Upper lobe of left lung (tissue), 6 donors: ENCODE measurements around the gene MYH2. TPM values are rescaled to one million over a fixed set of nuclear protein-coding genes. Genes with fewer than 3 reads are reported as not detected.

Source experiments
- ATAC-seq, 2 donors: fragments of 200-7000 bp; cut with Tn5 transposase; one replicate each; pipeline ENCODE4 v1.9.1; 2022; ENCODE audit warnings: mild to moderate bottlenecking in 2 of 2, moderate library complexity in 2 of 2; ENCODE audit not compliant: low FRiP score in 2 of 2
- DNase-seq, 2 donors: peaks; one replicate each; pipeline ENCODE4 v3.0.0-alpha.2; 2019 to 2020
- H3K27ac ChIP-seq, 4 donors: fragments of 200-600 bp; sonication (generic); one replicate each; pipeline ENCODE4 v1.5.1; 2016 to 2019
- H3K27me3 ChIP-seq, 4 donors: fragments of 200-600 bp; sonication (generic); one replicate each; pipeline ENCODE4 v1.5.1; 2017 to 2019
- H3K36me3 ChIP-seq, 4 donors: fragments of 200-600 bp; sonication (generic); one replicate each; pipeline ENCODE4 v1.5.1; 2016 to 2019
- H3K4me1 ChIP-seq, 4 donors: fragments of 200-600 bp; sonication (generic); one replicate each; pipeline ENCODE4 v1.5.1; 2018 to 2019
- H3K4me3 ChIP-seq, 4 donors: fragments of 200-600 bp; sonication (generic); one replicate each; pipeline ENCODE4 v1.5.1; 2017 to 2019; ENCODE audit warnings: mild to moderate bottlenecking in 2 of 4, moderate library complexity in 1 of 4
- H3K9me3 ChIP-seq, 4 donors: fragments of 200-600 bp; sonication (generic); one replicate each; pipeline ENCODE4 v1.5.1; 2018 to 2019
- CTCF ChIP-seq, 6 experiments: fragments of 450-650 bp in 4 of 6; fragments of 200-600 bp in 2 of 6; sonication (generic) in 2 of 6; IDR thresholded peaks; one replicate each; pipeline ENCODE4 v1.5.1; 2016 to 2019; ENCODE audit warnings: antibody characterized with exemption in 6 of 6
- EP300 ChIP-seq, 4 donors: sonication (generic); formaldehyde crosslinking; IDR thresholded peaks; one replicate each; pipeline ENCODE4 v1.5.1; 2017; ENCODE audit warnings: antibody characterized with exemption in 4 of 4, control low read depth in 2 of 4
- POLR2A ChIP-seq, 4 donors: fragments of 450-650 bp; IDR thresholded peaks; one replicate each; pipeline ENCODE4 v1.5.1; 2016 to 2017; ENCODE audit warnings: antibody characterized with exemption in 4 of 4, mild to moderate bottlenecking in 2 of 4
- POLR2AphosphoS5 ChIP-seq, 2 donors: sonication (generic); formaldehyde crosslinking; IDR thresholded peaks; one replicate each; pipeline ENCODE4 v1.5.1; 2017; ENCODE audit warnings: antibody characterized with exemption in 2 of 2
- WGBS, 2 donors: methylation state at CpG; one replicate each; pipeline ENCODE4 v1.1.5; 2017 to 2018; 5-methylcytosine and 5-hydroxymethylcytosine counted together
- total RNA-seq, 6 donors: library from RNA; depleted of rRNA in 4 of 6; stranded (reverse); fragments of >200 nt in 4 of 6; gene quantifications; one replicate each; pipeline versions ENCODE4 v1.1.0 to v1.2.1, GENCODE V29; 2016 to 2021
- donor health status: DM: no; HTN: no; CAD: no; lungs with moderate emphysema.
- donor health status: DM: no; HTN: yes; CAD: no; lungs with severe emphysema.

The MYH2 gene
- total RNA-seq, 6 donors from 2014 or later, result 0.09 to 0.10 (median 0.10) TPM; not detected in 3

DNA sequence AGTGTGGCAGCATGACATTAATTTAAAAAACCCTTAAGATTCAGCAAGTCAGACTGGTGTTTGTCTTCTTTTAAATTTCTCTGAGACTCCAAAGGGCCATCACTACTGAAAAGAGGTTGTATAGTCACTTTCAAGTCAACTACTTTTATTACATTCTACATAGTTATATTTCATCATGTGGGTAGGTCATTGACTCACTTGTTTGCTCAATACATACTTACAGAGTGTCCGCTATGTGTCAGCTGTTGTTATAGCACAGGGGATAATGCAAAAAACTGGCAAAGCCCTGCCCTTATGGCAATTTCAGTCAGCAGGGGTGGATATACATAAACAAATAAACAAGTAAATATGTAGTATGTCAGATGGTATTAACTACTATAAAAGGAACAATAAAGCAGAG is 77.6 kb downstream of the MYH2 start:
- ATAC-seq, result no peak

More for the DNA sequence above, 77.6 kb downstream of the MYH2 start:
- Histone ChIP-seq H3K36me3 (no peaks in the 10 kb centered on the region), H3K9me3 (no peaks in the 10 kb centered on the region), H3K27me3 (no peaks in the 10 kb centered on the region), H3K4me1 (no peaks in the 10 kb centered on the region), H3K4me3 (no peak overlapping the region), H3K27ac (no peak overlapping the region)
- WGBS, 2 donors, result 96 to 100% methylated on average over 1 of the region's 1 CpG
- DNase-seq, result no peak
- TF ChIP-seq POLR2A (IDR thresholded peaks at IDR 0.05) (no peak), CTCF (IDR thresholded peaks at IDR 0.05) (no peak), EP300 (IDR thresholded peaks at IDR 0.05) (no peak), POLR2AphosphoS5 (IDR thresholded peaks at IDR 0.05) (no peak)

Other genes starting within 250 kb of the MYH2 start
- 1 to 10 TPM in 1 of 6 donors, under 1 TPM in 1, not detected in 4; 0.09 to 1.0 TPM for gene MYH13, start 176.7 kb downstream of the MYH2 start, total RNA-seq
- not detected for gene MYH8, start 127.7 kb downstream of the MYH2 start, total RNA-seq
- gene MYH4, start 80.1 kb downstream of the MYH2 start, total RNA-seq, result not detected
- gene MYH1, start 31.1 kb downstream of the MYH2 start, total RNA-seq, result under 1 TPM in 4 of 6 donors, not detected in 2; under 0.01 to 0.10 (median 0.08) TPM
- gene MYH3, start 107.7 kb upstream of the MYH2 start, total RNA-seq, result 1 to 10 TPM; 1.5 to 9.4 (median 1.9) TPM
- gene SCO1, start 147.9 kb upstream of the MYH2 start, total RNA-seq, result 10 to 100 TPM in 5 of 6 donors, 1 to 10 TPM in 1; 5.5 to 23.8 (median 17.4) TPM
- gene ADPRM, start 147.9 kb upstream of the MYH2 start, total RNA-seq, result 10 to 100 TPM in 2 of 6 donors, 1 to 10 TPM in 4; 1.7 to 18.9 (median 8.2) TPM
- gene TMEM220, start 180.4 kb upstream of the MYH2 start, total RNA-seq, result 10 to 100 TPM in 2 of 6 donors, 1 to 10 TPM in 4; 1.4 to 16.6 (median 6.8) TPM